ENCODE results near the gene DTX3.

DNA sequence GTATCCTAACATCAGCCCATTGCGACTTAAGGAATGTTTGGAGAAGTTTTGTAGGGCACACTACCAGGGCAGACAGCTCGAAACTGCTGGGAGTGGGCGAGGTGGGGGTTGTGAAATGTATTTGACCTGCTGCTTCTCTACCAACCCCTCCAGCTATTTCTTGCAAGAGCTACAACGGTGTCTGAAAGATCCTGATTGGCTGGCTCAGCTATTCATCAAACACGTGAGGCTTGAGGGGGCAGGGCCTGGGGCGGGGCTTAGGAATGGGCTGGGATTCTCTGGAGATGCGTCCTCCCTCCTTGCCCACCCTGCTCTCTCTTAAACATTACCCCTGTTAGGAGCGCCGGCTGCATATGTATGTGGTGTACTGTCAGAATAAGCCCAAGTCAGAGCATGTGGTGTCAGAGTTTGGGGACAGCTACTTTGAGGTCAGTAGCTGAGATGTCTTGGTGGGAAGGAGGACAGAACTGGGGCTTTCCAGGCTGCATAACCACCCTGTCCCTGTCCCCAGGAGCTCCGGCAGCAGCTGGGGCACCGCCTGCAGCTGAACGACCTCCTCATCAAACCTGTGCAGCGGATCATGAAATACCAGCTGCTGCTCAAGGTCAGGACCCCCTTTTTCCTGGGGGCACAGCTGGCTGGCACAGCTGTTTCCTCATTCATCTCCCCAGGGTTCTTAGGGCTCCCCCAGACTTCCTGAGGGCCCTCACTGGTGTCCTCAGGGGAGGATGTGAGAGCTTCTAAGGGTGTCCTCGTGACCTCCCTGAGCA lies 9.7 kb downstream of the DTX3 start:
- no peak for TF ChIP-seq ZNF274 (IDR thresholded peaks at IDR 0.05; ENCODE audit: low read depth, low read length)
- TF ChIP-seq SUZ12 (IDR thresholded peaks at IDR 0.05; ENCODE audit: extremely low read depth, insufficient read depth, insufficient read length), result no peak
